Measurements from ENCODE around the gene SOX15. TPM values are rescaled to one million over a fixed set of nuclear protein-coding genes. Genes with fewer than 3 reads are reported as not detected.

SOX15 gene

GRCh38 chr17:7548585-7549400 lies 41.1 kb downstream of the SOX15 start, which contains the start of gene TNFSF12:
TSS of gene TNFSF12 (plus strand) at chr17:7549058. CDS start at chr17:7549154, 96 bp downstream.
- peak within 1 kb of the TSS; percentile 95 for H3K4me2 ChIP-seq (ENCODE audit: low read length)
- H4K5ac ChIP-seq (ENCODE audit: low read length), result no peak within 1 kb of the TSS
- H2BK5ac ChIP-seq (ENCODE audit: low read length), result no peak within 1 kb of the TSS
- peak within 1 kb of the TSS; percentile 95 for H3K56ac ChIP-seq (ENCODE audit: low read length)
- peak within 1 kb of the TSS; percentile 80 for H3K23ac ChIP-seq (ENCODE audit: low read length)
- WGBS (ENCODE audit: extremely low coverage, insufficient coverage, low lambda C conversion rate), result no CpG with 5 or more reads among the region's 65 CpGs
- H3K27ac ChIP-seq (ENCODE audit: low read depth, low read length), result no peak within 1 kb of the TSS
- no peak within 1 kb of the TSS for H2BK15ac ChIP-seq (replicated peaks; ENCODE audit: low read depth)
- peak within 1 kb of the TSS; percentile 12 for H3K18ac ChIP-seq (ENCODE audit: low read length)
- H2BK120ac ChIP-seq (ENCODE audit: low read depth, low read length), result no peak within 1 kb of the TSS
- H3K79me2 ChIP-seq (ENCODE audit: control insufficient read depth, insufficient read depth, low read length), result no peaks in the 10 kb centered on the region
- no peaks in the 10 kb centered on the region for H3K79me1 ChIP-seq (ENCODE audit: low read length)
- no peaks in the 10 kb centered on the region for H3K4me1 ChIP-seq (ENCODE audit: control insufficient read depth, low read depth, low read length)
- H3K4ac ChIP-seq (ENCODE audit: low read depth, low read length), result no peak within 1 kb of the TSS
- no peak within 1 kb of the TSS for H4K8ac ChIP-seq (ENCODE audit: low read depth, low read length)
- no peaks in the 10 kb centered on the region for H3K36me3 ChIP-seq (ENCODE audit: control insufficient read depth, insufficient read depth, low read length)
- no peaks in the 10 kb centered on the region for H3K27me3 ChIP-seq (ENCODE audit: insufficient read depth, low read length, poor library complexity)
- peak within 1 kb of the TSS; percentile 85 for H3K9ac ChIP-seq (ENCODE audit: low read length)
- H2AK5ac ChIP-seq (ENCODE audit: low read length), result no peak within 1 kb of the TSS
- H3K4me3 ChIP-seq (ENCODE audit: low read length), result peak within 1 kb of the TSS; percentile 61
- peak; percentile 44 for DNase-seq

GRCh38 chr17:7544911-7545310 lies 45.0 kb downstream of the SOX15 start:
- Histone ChIP-seq H4K8ac (ENCODE audit: low read depth, low read length) (no peak overlapping the region), H3K4me1 (ENCODE audit: control insufficient read depth, low read depth, low read length) (no peaks in the 10 kb centered on the region), H2BK15ac (replicated peaks; ENCODE audit: low read depth) (no peak overlapping the region), H3K36me3 (ENCODE audit: control insufficient read depth, insufficient read depth, low read length) (no peaks in the 10 kb centered on the region), H2BK120ac (ENCODE audit: low read depth, low read length) (no peak overlapping the region), H3K27me3 (ENCODE audit: insufficient read depth, low read length, poor library complexity) (no peaks in the 10 kb centered on the region), H3K79me2 (ENCODE audit: control insufficient read depth, insufficient read depth, low read length) (no peaks in the 10 kb centered on the region), H3K18ac (ENCODE audit: low read length) (no peak overlapping the region), H4K5ac (ENCODE audit: low read length) (no peak overlapping the region), H2AK5ac (ENCODE audit: low read length) (no peak overlapping the region), H3K23ac (ENCODE audit: low read length) (no peak overlapping the region), H3K56ac (ENCODE audit: low read length) (no peak overlapping the region), H2BK5ac (ENCODE audit: low read length) (no peak overlapping the region), H3K9ac (ENCODE audit: low read length) (no peak overlapping the region), H3K27ac (ENCODE audit: low read depth, low read length) (no peak overlapping the region), H3K4me3 (ENCODE audit: low read length) (no peak overlapping the region), H3K4ac (ENCODE audit: low read depth, low read length) (no peak overlapping the region), H3K4me2 (ENCODE audit: low read length) (no peak overlapping the region), H3K79me1 (ENCODE audit: low read length) (no peaks in the 10 kb centered on the region)
- no peak for DNase-seq
- WGBS (ENCODE audit: extremely low coverage, insufficient coverage, low lambda C conversion rate), result no CpG with 5 or more reads among the region's 6 CpGs

- H3K56ac ChIP-seq (ENCODE audit: low read length), result no peak overlapping the region
- H3K36me3 ChIP-seq (ENCODE audit: control insufficient read depth, insufficient read depth, low read length), result no peaks in the 10 kb centered on the region
- no peak overlapping the region for H2BK120ac ChIP-seq (ENCODE audit: low read depth, low read length)
- no peak for DNase-seq
- no peaks in the 10 kb centered on the region for H3K79me1 ChIP-seq (ENCODE audit: low read length)
- no peak overlapping the region for H3K4me3 ChIP-seq (ENCODE audit: low read length)
- no peaks in the 10 kb centered on the region for H3K4me1 ChIP-seq (ENCODE audit: control insufficient read depth, low read depth, low read length)
- H3K4me2 ChIP-seq (ENCODE audit: low read length), result no peak overlapping the region
- no CpG with 5 or more reads among the region's 9 CpGs for WGBS (ENCODE audit: extremely low coverage, insufficient coverage, low lambda C conversion rate)
- no peak overlapping the region for H3K27ac ChIP-seq (ENCODE audit: low read depth, low read length)
- H4K5ac ChIP-seq (ENCODE audit: low read length), result no peak overlapping the region
- no peaks in the 10 kb centered on the region for H3K79me2 ChIP-seq (ENCODE audit: control insufficient read depth, insufficient read depth, low read length)
- no peak overlapping the region for H3K23ac ChIP-seq (ENCODE audit: low read length)
- H3K18ac ChIP-seq (ENCODE audit: low read length), result no peak overlapping the region
- H3K27me3 ChIP-seq (ENCODE audit: insufficient read depth, low read length, poor library complexity), result no peaks in the 10 kb centered on the region
- H2BK5ac ChIP-seq (ENCODE audit: low read length), result no peak overlapping the region
- H2BK15ac ChIP-seq (replicated peaks; ENCODE audit: low read depth), result no peak overlapping the region
- no peak overlapping the region for H2AK5ac ChIP-seq (ENCODE audit: low read length)
- H3K9ac ChIP-seq (ENCODE audit: low read length), result no peak overlapping the region
- no peak overlapping the region for H3K4ac ChIP-seq (ENCODE audit: low read depth, low read length)
- no peak overlapping the region for H4K8ac ChIP-seq (ENCODE audit: low read depth, low read length)
Observed at GRCh38 chr17:7541074-7541621, 48.7 kb downstream of the SOX15 start.

GRCh38 chr17:7538891-7539545 lies 50.9 kb downstream of the SOX15 start:
- Histone ChIP-seq H3K27me3 (ENCODE audit: insufficient read depth, low read length, poor library complexity) (no peaks in the 10 kb centered on the region), H3K27ac (ENCODE audit: low read depth, low read length) (no peak overlapping the region), H3K36me3 (ENCODE audit: control insufficient read depth, insufficient read depth, low read length) (no peaks in the 10 kb centered on the region), H3K4ac (ENCODE audit: low read depth, low read length) (no peak overlapping the region), H2BK15ac (replicated peaks; ENCODE audit: low read depth) (no peak overlapping the region), H3K4me2 (ENCODE audit: low read length) (no peak overlapping the region), H4K8ac (ENCODE audit: low read depth, low read length) (no peak overlapping the region), H3K56ac (ENCODE audit: low read length) (no peak overlapping the region), H3K79me1 (ENCODE audit: low read length) (no peaks in the 10 kb centered on the region), H3K18ac (ENCODE audit: low read length) (no peak overlapping the region), H4K5ac (ENCODE audit: low read length) (no peak overlapping the region), H3K23ac (ENCODE audit: low read length) (no peak overlapping the region), H3K79me2 (ENCODE audit: control insufficient read depth, insufficient read depth, low read length) (no peaks in the 10 kb centered on the region), H3K4me3 (ENCODE audit: low read length) (no peak overlapping the region), H3K4me1 (ENCODE audit: control insufficient read depth, low read depth, low read length) (no peaks in the 10 kb centered on the region), H2BK120ac (ENCODE audit: low read depth, low read length) (no peak overlapping the region), H2BK5ac (ENCODE audit: low read length) (no peak overlapping the region), H3K9ac (ENCODE audit: low read length) (no peak overlapping the region), H2AK5ac (ENCODE audit: low read length) (no peak overlapping the region)
- no peak for DNase-seq
- no CpG with 5 or more reads among the region's 11 CpGs for WGBS (ENCODE audit: extremely low coverage, insufficient coverage, low lambda C conversion rate)

Small RNAs within 50 kb of the gene (small RNA-seq; reads per million reads assigned to genes)
- gene CD68 (ENCODE audit: insufficient read depth) (not detected), gene SNORA48 (ENCODE audit: insufficient read depth) (not detected), gene SNORD10 (ENCODE audit: insufficient read depth) (not detected)
